ENCODE results near the gene PDE11A. TPM values are rescaled to one million over a fixed set of nuclear protein-coding genes. Genes with fewer than 3 reads are reported as not detected.

Gene PDE11A
- total RNA-seq, 2 experiments from 2014 or later: not detected

- Histone ChIP-seq H3K36me3 (ENCODE audit: insufficient read depth, low read length) (no peaks in the 10 kb centered on the region), H3K27me3 (ENCODE audit: control insufficient read depth in 1 of 2, insufficient read depth in 2 of 2, low read length in 2 of 2) (no peaks in the 10 kb centered on the region), H3K9me3 (ENCODE audit: control insufficient read depth in 1 of 2, insufficient read depth in 1 of 2, low read length in 2 of 2) (no peaks in the 10 kb centered on the region), H3K4me1 (ENCODE audit: insufficient read depth, low read length) (no peaks in the 10 kb centered on the region), H3K4me3 (ENCODE audit: low read length) (no peak overlapping the region), H3K27ac (ENCODE audit: low read depth in 1 of 2, low read length in 2 of 2) (no peak overlapping the region)
- no peak overlapping the region for H3K4me3 Mint-ChIP-seq
- CTCF ChIA-PET: no interaction called here
- peaks cover 24% of the 10 kb centered on the region for H3K4me1 Mint-ChIP-seq (ENCODE audit: low read depth)
- no peak overlapping the region for H3K27ac Mint-ChIP-seq
- H3K27me3 Mint-ChIP-seq: no peaks in the 10 kb centered on the region
- H3K9me3 Mint-ChIP-seq: no peaks in the 10 kb centered on the region
- POLR2A ChIA-PET: no interaction called here
- DNase-seq (no peak), ATAC-seq (ENCODE audit: poor library complexity) (no peak)
- no peak for TF ChIP-seq CTCF (IDR thresholded peaks at IDR 0.05)
- no peaks in the 10 kb centered on the region for H3K36me3 Mint-ChIP-seq (ENCODE audit: low read depth)
- intact Hi-C loops (cut with DNase I, micrococcal nuclease): no loop called here
These were observed 294.1 kb downstream of the PDE11A start for GRCh38 chr2:177778472-177778871.

GRCh38 chr2:177772529-177772928, 300.0 kb downstream of the PDE11A start:
- POLR2A ChIA-PET: interaction anchor here (0.6 kb wide), 1 partner anchor 368 kb away, joined by 3 read pairs; no protein-coding TSS in a partner anchor
- Mint-ChIP-seq H3K4me1 (ENCODE audit: low read depth) (no peaks in the 10 kb centered on the region), H3K27me3 (no peaks in the 10 kb centered on the region), H3K4me3 (no peak overlapping the region), H3K9me3 (no peaks in the 10 kb centered on the region), H3K36me3 (ENCODE audit: low read depth) (no peaks in the 10 kb centered on the region), H3K27ac (no peak overlapping the region)
- DNase-seq (peak in 3 of 14 experiments; percentile 43 to 50 (median 46)), ATAC-seq (ENCODE audit: poor library complexity) (no peak)
- Histone ChIP-seq H3K4me1 (ENCODE audit: insufficient read depth, low read length) (no peaks in the 10 kb centered on the region), H3K9me3 (ENCODE audit: control insufficient read depth in 1 of 2, insufficient read depth in 1 of 2, low read length in 2 of 2) (no peaks in the 10 kb centered on the region), H3K27ac (ENCODE audit: low read depth in 1 of 2, low read length in 2 of 2) (no peak overlapping the region), H3K4me3 (ENCODE audit: low read length) (no peak overlapping the region), H3K27me3 (ENCODE audit: control insufficient read depth in 1 of 2, insufficient read depth in 2 of 2, low read length in 2 of 2) (no peaks in the 10 kb centered on the region), H3K36me3 (ENCODE audit: insufficient read depth, low read length) (no peaks in the 10 kb centered on the region)
- peak; percentile 75 for TF ChIP-seq CTCF (IDR thresholded peaks at IDR 0.05)
- CTCF ChIA-PET: interaction anchor here (1.0 kb wide), 1 partner anchor 9 kb away, joined by 3 read pairs; no protein-coding TSS in a partner anchor
- intact Hi-C loops (cut with DNase I, micrococcal nuclease): no loop called here

- no peak for TF ChIP-seq CTCF (IDR thresholded peaks at IDR 0.05)
- intact Hi-C loops (cut with DNase I, micrococcal nuclease): no loop called here
- Histone ChIP-seq H3K4me3 (ENCODE audit: low read length) (no peak overlapping the region), H3K36me3 (ENCODE audit: insufficient read depth, low read length) (no peaks in the 10 kb centered on the region), H3K27ac (ENCODE audit: low read depth in 1 of 2, low read length in 2 of 2) (no peak overlapping the region), H3K27me3 (ENCODE audit: control insufficient read depth in 1 of 2, insufficient read depth in 2 of 2, low read length in 2 of 2) (no peaks in the 10 kb centered on the region), H3K9me3 (ENCODE audit: control insufficient read depth in 1 of 2, insufficient read depth in 1 of 2, low read length in 2 of 2) (no peaks in the 10 kb centered on the region), H3K4me1 (ENCODE audit: insufficient read depth, low read length) (no peaks in the 10 kb centered on the region)
- Mint-ChIP-seq H3K36me3 (ENCODE audit: low read depth) (no peaks in the 10 kb centered on the region), H3K9me3 (no peaks in the 10 kb centered on the region), H3K4me3 (no peak overlapping the region), H3K27ac (no peak overlapping the region), H3K4me1 (ENCODE audit: low read depth) (no peaks in the 10 kb centered on the region), H3K27me3 (no peaks in the 10 kb centered on the region)
- CTCF ChIA-PET: no interaction called here
- no peak for ATAC-seq (ENCODE audit: poor library complexity)
- POLR2A ChIA-PET: no interaction called here
- DNase-seq: no peak
These were observed 301.4 kb downstream of the PDE11A start for GRCh38 chr2:177771191-177771590.
